Measurements from ENCODE around the gene CES3. TPM values are rescaled to one million over a fixed set of nuclear protein-coding genes. Genes with fewer than 3 reads are reported as not detected.
A peak's percentile ranks its signal among the peaks of the same experiment; 100 is the strongest.

Gene CES3
- total RNA-seq, 1 donor from 2014 or later: 1.0 TPM

DNA sequence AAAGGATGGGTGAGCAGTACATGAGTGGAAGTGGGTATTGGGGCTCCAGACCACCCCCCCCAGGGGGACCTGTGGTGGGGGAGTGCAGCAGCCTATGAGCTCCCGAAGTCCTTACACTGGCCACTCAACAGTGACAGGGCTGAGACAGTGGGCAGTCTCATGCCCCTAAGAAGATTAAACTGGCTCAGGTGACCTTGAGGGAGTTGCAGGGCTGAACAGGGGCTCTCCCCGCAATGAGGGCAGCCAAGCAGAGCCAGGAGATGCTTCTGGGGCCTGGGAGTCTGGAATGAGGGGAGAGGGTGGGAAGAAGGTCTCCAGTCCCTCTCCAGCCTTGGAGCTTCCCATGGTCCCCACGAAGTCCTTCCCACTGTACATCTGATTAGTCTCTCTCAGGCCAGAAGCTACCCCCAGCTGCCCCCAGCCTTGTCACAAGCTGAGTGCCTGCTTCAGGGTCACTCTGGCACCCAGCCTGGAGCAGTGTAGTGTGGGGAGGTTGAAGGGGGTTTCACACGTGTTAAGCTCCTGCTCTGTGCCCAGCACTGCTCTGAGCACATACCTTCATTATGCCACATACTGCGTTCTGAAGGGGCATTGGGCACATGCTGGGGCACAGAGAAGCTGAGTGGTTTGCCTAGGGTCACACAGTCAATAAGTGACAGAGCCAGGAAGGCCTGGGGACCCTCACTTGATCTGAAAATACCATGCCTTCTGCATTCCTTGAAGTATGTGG is 41.3 kb upstream of the CES3 start:
- Histone ChIP-seq H3K4me3 (no peak overlapping the region), H3K9me3 (replicated peaks) (no peaks in the 10 kb centered on the region), H3K4me1 (peaks cover 59% of the 10 kb centered on the region), H3K36me3 (peaks cover 21% of the 10 kb centered on the region), H3K27me3 (ENCODE audit: low read depth) (peaks cover 31% of the 10 kb centered on the region), H3K27ac (replicated peaks) (peak overlapping the region; percentile 96)
- TF ChIP-seq, protein P1, sequence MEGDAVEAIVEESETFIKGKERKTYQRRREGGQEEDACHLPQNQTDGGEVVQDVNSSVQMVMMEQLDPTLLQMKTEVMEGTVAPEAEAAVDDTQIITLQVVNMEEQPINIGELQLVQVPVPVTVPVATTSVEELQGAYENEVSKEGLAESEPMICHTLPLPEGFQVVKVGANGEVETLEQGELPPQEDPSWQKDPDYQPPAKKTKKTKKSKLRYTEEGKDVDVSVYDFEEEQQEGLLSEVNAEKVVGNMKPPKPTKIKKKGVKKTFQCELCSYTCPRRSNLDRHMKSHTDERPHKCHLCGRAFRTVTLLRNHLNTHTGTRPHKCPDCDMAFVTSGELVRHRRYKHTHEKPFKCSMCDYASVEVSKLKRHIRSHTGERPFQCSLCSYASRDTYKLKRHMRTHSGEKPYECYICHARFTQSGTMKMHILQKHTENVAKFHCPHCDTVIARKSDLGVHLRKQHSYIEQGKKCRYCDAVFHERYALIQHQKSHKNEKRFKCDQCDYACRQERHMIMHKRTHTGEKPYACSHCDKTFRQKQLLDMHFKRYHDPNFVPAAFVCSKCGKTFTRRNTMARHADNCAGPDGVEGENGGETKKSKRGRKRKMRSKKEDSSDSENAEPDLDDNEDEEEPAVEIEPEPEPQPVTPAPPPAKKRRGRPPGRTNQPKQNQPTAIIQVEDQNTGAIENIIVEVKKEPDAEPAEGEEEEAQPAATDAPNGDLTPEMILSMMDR (IDR thresholded peaks at IDR 0.05; ENCODE audit: borderline replicate concordance): no peak
- intact Hi-C loops (cut with micrococcal nuclease): no loop called here
- no peak for DNase-seq

DNA sequence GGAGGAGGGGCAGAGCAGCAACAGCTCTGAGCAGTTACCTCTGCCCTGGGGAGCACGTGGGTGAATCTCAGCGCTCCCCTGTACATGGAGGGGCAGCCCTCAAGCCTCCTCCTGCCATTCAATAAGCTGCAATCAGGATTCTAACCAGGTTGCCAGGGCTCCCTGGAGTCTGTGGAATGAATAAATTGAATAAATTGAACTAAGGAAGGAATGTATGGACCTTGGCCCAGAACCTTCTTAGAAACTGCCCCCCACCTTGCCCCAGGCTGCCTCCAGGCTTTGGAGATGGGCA is 40.8 kb upstream of the CES3 start:
- H3K4me1 ChIP-seq: peaks cover 64% of the 10 kb centered on the region
- intact Hi-C loops (cut with micrococcal nuclease): no loop called here
- H3K9me3 ChIP-seq (replicated peaks): no peaks in the 10 kb centered on the region
- TF ChIP-seq, protein P1 (IDR thresholded peaks at IDR 0.05; ENCODE audit: borderline replicate concordance): no peak
- peaks cover 22% of the 10 kb centered on the region for H3K36me3 ChIP-seq
- H3K27ac ChIP-seq (replicated peaks): peak overlapping the region; percentile 96
- no peak overlapping the region for H3K4me3 ChIP-seq
- no peak for DNase-seq
- H3K27me3 ChIP-seq (ENCODE audit: low read depth): peaks cover 36% of the 10 kb centered on the region

DNA sequence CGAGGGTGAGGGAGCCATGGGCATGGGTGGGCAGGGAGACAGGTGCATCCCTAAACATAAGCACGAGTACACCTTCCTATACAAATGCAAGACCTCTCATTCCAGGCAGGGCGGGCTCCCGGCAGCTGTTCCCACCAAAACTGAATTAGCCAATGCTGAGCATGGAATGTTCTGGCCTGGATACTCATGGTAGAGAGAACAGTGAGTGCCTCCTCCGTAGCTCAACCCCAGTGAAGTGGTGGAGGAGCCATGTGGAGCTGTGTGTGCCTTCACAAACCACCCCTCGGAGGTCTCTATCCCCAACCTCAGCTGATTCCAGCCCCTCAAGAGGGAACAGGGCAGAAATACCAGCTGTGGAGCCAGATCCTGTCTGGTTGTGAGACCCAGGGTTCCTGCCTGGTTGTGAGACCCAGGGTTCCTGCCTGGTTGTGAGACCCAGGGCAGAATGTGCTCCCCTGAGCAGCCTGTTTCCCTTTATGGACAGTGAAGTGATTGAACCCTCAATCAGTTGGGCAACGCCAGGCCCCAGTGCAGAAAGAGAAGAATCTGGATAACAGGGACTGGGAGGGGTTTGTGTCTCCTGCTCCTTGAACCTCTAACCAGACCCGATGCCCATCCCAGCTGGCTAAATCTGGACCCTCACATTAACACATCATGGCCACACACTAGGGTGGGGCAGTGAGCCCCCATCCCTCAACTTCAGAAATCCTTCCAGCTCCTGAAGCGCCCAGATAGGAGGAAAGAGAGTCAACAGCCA is 40.0 kb upstream of the CES3 start:
- no peak for DNase-seq

DNA sequence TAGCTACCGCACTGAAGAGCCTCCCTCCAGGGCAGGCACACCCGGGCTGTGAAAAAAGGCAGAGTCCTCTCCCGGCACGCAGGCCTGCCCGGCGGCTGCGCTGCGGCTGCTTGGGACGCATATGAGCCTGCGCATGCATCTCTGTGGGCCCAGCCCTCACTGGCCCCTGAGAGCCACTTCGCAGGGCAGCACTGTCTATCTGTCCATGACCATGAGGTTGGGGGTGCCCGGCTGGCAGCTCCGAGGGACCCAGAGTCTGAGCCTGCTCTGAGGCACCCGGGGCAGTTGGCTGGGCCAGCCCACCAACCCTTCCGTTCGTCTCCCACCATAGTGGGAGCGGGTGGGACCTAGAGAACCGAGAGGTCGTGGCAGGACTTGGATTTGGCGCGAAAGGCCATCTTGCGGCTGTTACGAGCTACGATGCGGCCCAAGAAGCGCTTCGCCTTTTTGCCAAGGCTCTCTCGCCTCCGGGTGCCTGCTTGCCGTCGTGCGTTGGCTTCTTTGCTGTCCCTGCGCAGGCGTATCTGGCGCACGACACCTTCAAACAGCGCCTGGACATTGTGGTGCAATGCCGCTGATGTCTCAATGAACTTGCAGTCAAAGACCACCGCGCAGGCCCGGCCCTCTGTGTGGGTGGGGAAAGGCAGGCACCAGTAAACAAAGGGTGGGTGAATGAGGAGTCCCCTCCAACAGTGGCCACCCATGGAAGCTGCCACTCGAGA is 39.2 kb upstream of the CES3 start:
- Histone ChIP-seq H3K9me3 (replicated peaks) (no peaks in the 10 kb centered on the region), H3K4me1 (peaks cover 80% of the 10 kb centered on the region), H3K4me3 (peak overlapping the region; percentile 80), H3K27me3 (ENCODE audit: low read depth) (peaks cover 38% of the 10 kb centered on the region), H3K27ac (replicated peaks) (peak overlapping the region; percentile 96), H3K36me3 (peaks cover 22% of the 10 kb centered on the region)
- intact Hi-C loops (cut with micrococcal nuclease): no loop called here
- TF ChIP-seq, protein P1 (IDR thresholded peaks at IDR 0.05; ENCODE audit: borderline replicate concordance): no peak
- DNase-seq: no peak

More for the DNA sequence above, 40.0 kb upstream of the CES3 start:
- Histone ChIP-seq H3K36me3 (peaks cover 22% of the 10 kb centered on the region), H3K9me3 (replicated peaks) (no peaks in the 10 kb centered on the region), H3K4me3 (peak overlapping the region; percentile 80), H3K27me3 (ENCODE audit: low read depth) (peaks cover 38% of the 10 kb centered on the region), H3K4me1 (peaks cover 72% of the 10 kb centered on the region), H3K27ac (replicated peaks) (peak overlapping the region; percentile 96)
- TF ChIP-seq, protein P1 (IDR thresholded peaks at IDR 0.05; ENCODE audit: borderline replicate concordance): no peak
- intact Hi-C loops (cut with micrococcal nuclease): no loop called here

DNA sequence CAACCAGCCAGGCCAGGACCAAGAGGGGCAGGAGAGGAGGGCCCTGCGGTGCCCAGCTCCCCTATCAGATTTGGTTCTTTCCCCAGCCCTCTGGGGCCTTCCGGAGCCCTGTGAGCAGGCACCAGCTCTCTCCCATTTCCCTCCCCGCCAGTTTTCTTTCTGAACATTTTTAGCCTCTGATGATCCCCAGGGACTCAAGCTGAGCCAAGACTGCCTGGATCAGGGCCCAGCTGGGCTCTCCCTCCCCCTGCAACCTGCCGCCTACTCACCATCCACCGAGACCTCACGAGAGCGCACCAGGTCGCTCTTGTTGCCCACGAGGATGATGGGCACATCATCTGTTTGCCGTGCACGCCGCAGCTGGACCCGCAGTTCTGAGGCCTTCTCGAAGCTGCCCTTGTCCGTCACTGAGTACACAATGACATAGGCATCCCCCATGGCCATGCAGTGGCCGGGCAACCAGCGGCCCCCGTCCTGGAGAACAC is 37.8 kb upstream of the CES3 start:
- intact Hi-C loops (cut with micrococcal nuclease): no loop called here
- H3K27me3 ChIP-seq (ENCODE audit: low read depth): peaks cover 38% of the 10 kb centered on the region
- no peaks in the 10 kb centered on the region for H3K9me3 ChIP-seq (replicated peaks)
- DNase-seq: peak; percentile 71
- peak overlapping the region; percentile 96 for H3K27ac ChIP-seq (replicated peaks)
- peak overlapping the region; percentile 80 for H3K4me3 ChIP-seq
- H3K4me1 ChIP-seq: peaks cover 93% of the 10 kb centered on the region
- peaks cover 22% of the 10 kb centered on the region for H3K36me3 ChIP-seq
- TF ChIP-seq, protein P1 (IDR thresholded peaks at IDR 0.05; ENCODE audit: borderline replicate concordance): no peak
